Stomach (tissue), 4 donors: ENCODE data around the gene ICAM5.
A peak's percentile ranks its signal among the peaks of the same experiment; 100 is the strongest.

ENCODE experiments used
- CTCF ChIP-seq, 7 experiments: fragments of 450-650 bp in 4 of 7; fragments of 200-600 bp in 3 of 7; sonication (generic) in 3 of 7; IDR thresholded peaks; one replicate each; pipeline ENCODE4 v1.5.1; 2016 to 2019; ENCODE audit warnings: antibody characterized with exemption in 7 of 7, control low read depth in 2 of 7, mild to moderate bottlenecking in 1 of 7
- EP300 ChIP-seq: sonication (generic); formaldehyde crosslinking; IDR thresholded peaks from one replicate; pipeline ENCODE4 v1.6.1; 2017; ENCODE audit warnings: antibody characterized with exemption
- POLR2A ChIP-seq, 4 donors: fragments of 450-650 bp; IDR thresholded peaks; one replicate each; pipeline ENCODE4 v1.6.1; 2016; ENCODE audit warnings: antibody characterized with exemption in 4 of 4, control low read depth in 2 of 4, mild to moderate bottlenecking in 1 of 4, moderate library complexity in 1 of 4
- POLR2AphosphoS5 ChIP-seq, 3 donors: sonication (generic); formaldehyde crosslinking; IDR thresholded peaks; one replicate each; pipeline ENCODE4 v1.6.1; 2016; ENCODE audit warnings: antibody characterized with exemption in 3 of 3

- TF ChIP-seq CTCF (IDR thresholded peaks at IDR 0.05) (no peak), POLR2A (IDR thresholded peaks at IDR 0.05) (no peak), POLR2AphosphoS5 (IDR thresholded peaks at IDR 0.05) (peak in 1 of 3 donors; percentile 12), EP300 (no peak)
Measured at GRCh38 chr19:10268071-10268470, 21.7 kb upstream of the ICAM5 start.
